Measurements from ENCODE around the gene CEACAM4. TPM values are rescaled to one million over a fixed set of nuclear protein-coding genes. Genes with fewer than 3 reads are reported as not detected.

CEACAM4 gene
- total and polyA plus RNA-seq, 2 of the 8 experiments (the other 6 are each of a cell fraction or from before 2014, with no cell fraction given), result not detected

DNA sequence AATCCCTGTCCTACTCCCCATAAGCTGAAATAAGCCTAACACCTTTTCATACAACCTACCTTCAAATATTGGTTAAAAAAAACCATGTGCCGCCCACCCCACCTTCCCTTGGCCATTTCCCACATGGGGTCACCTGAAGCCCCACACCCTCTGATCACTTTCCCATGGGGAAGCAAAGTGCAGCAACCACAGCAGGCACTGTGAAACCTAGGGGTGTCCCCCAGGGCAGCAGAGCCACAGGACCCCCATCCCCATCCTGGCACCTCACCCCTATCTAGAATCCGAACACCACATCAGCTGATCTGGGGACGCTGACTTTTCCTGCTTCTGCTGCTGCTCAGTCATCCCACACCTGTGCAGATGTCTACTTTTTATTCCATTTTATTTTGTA lies 31.0 kb downstream of the CEACAM4 start:
- no peaks in the 10 kb centered on the region for H3K36me3 ChIP-seq (ENCODE audit: control insufficient read depth in 2 of 4, insufficient read depth in 4 of 4, low read length in 3 of 4)
- WGBS, 2 experiments (ENCODE audit: extremely low coverage in 1 of 2, insufficient coverage in 1 of 2, insufficient read length in 1 of 2, insufficient replicate concordance in 2 of 2, low coverage in 1 of 2, low lambda C conversion rate in 2 of 2, missing lambda C conversion rate in 1 of 2), result 56% methylated on average over 3 of the region's 3 CpGs; no CpG with 5 or more reads in 1 of the 2 experiments
- no peak overlapping the region for H2BK5ac ChIP-seq (ENCODE audit: low read depth, low read length)
- H2BK120ac ChIP-seq (replicated peaks; ENCODE audit: low read depth, low read length), result no peak overlapping the region
- H4K5ac ChIP-seq (ENCODE audit: insufficient read length, low read depth, low read length), result no peak overlapping the region
- ChIA-PET POLR2A (ENCODE audit: partially characterized antibody) (no interaction called here), CTCF (ENCODE audit: partially characterized antibody) (interaction anchor here (1.0 to 1.6 kb wide), 5 partner anchors 24 to 157 kb away, joined by 3 to 5 read pairs (median 3); no protein-coding TSS in a partner anchor)
- no peak overlapping the region for H3K9ac ChIP-seq (replicated peaks in 1 of 4; ENCODE audit: extremely low read depth in 1 of 4, low read depth in 3 of 4, low read length in 3 of 4)
- no peak overlapping the region for H3K14ac ChIP-seq (ENCODE audit: insufficient read length)
- no peaks in the 10 kb centered on the region for H3K23me2 ChIP-seq (ENCODE audit: low read depth, low read length)
- no peaks in the 10 kb centered on the region for H3K79me1 ChIP-seq (ENCODE audit: low read depth, low read length)
- no peak overlapping the region for H3K18ac ChIP-seq (ENCODE audit: extremely low read depth, low read length)
- H2AFZ ChIP-seq (ENCODE audit: low read length), result no peak overlapping the region
- H2BK20ac ChIP-seq (ENCODE audit: low read length), result no peak overlapping the region
- no peak overlapping the region for H2BK12ac ChIP-seq (ENCODE audit: low read depth, low read length)
- no peak overlapping the region for H3K23ac ChIP-seq (ENCODE audit: insufficient read length)
- no peak for DNase-seq (ENCODE audit: low read depth in 1 of 2, low spot score in 2 of 2)
- no peaks in the 10 kb centered on the region for H3K27me3 ChIP-seq (replicated peaks in 1 of 4; ENCODE audit: control insufficient read depth in 3 of 4, extremely low read depth in 1 of 4, insufficient read depth in 3 of 4, low read length in 3 of 4)
- H4K91ac ChIP-seq (replicated peaks; ENCODE audit: insufficient read length, low read length), result no peak overlapping the region
- H3K79me2 ChIP-seq (ENCODE audit: control insufficient read depth in 1 of 2, insufficient read depth in 2 of 2, low read length in 2 of 2), result no peaks in the 10 kb centered on the region
- H2AK5ac ChIP-seq (ENCODE audit: low read depth, low read length), result no peak overlapping the region
- H2BK15ac ChIP-seq (ENCODE audit: low read length), result no peak overlapping the region
- H4K20me1 ChIP-seq (replicated peaks in 1 of 2; ENCODE audit: control insufficient read depth in 1 of 2, insufficient read depth in 2 of 2, low read length in 2 of 2), result peaks cover 0 to 1% of the 10 kb centered on the region in 2 experiments
- no peak overlapping the region for H3K4me2 ChIP-seq (ENCODE audit: insufficient read depth in 1 of 2, low read depth in 2 of 2, low read length in 2 of 2)
- H3K56ac ChIP-seq (replicated peaks; ENCODE audit: insufficient read length, low read depth, low read length), result no peak overlapping the region
- H3K4me1 ChIP-seq (replicated peaks in 1 of 4; ENCODE audit: control insufficient read depth in 3 of 4, insufficient read depth in 4 of 4, low read length in 3 of 4), result no peaks in the 10 kb centered on the region
- no peak overlapping the region for H4K8ac ChIP-seq (ENCODE audit: extremely low read depth, insufficient read depth, low read length)
- H3K4me3 ChIP-seq (ENCODE audit: extremely low read depth in 1 of 4, insufficient read depth in 2 of 4, low read depth in 3 of 4, low read length in 4 of 4), result no peak overlapping the region
- H3K4ac ChIP-seq (replicated peaks; ENCODE audit: insufficient read length, low read depth, low read length), result no peak overlapping the region
- H3K27ac ChIP-seq (ENCODE audit: low read depth, low read length), result no peak overlapping the region
- FAIRE-seq, result no peak
- peaks cover 19 to 25% of the 10 kb centered on the region in 2 experiments for H3K9me3 ChIP-seq (ENCODE audit: insufficient read depth in 2 of 2, low read depth in 1 of 2, low read length in 1 of 2)
- no peak for TF ChIP-seq YY1 (IDR thresholded peaks at IDR 0.05; ENCODE audit: low read depth, low read length)
- no peak for TF ChIP-seq RBBP5 (IDR thresholded peaks at IDR 0.05; ENCODE audit: borderline replicate concordance, low read depth, low read length)
- no peak for TF ChIP-seq POLR2AphosphoS5 (IDR thresholded peaks at IDR 0.05; ENCODE audit: low read depth, low read length)
- TF ChIP-seq HDAC2 (IDR thresholded peaks at IDR 0.05; ENCODE audit: borderline replicate concordance in 1 of 2, low read depth in 2 of 2, low read length in 2 of 2), result no peak
- no peak for TF ChIP-seq RNF2 (IDR thresholded peaks at IDR 0.05; ENCODE audit: borderline replicate concordance, low read depth, low read length, missing control alignments, poor library complexity, severe bottlenecking)
- TF ChIP-seq CTBP2 (IDR thresholded peaks at IDR 0.05; ENCODE audit: borderline replicate concordance, insufficient read depth, insufficient read length, low read length), result no peak
- no peak for TF ChIP-seq PHF8 (conservative IDR thresholded peaks at IDR 0.05; ENCODE audit: low read depth, low read length)
- no peak for TF ChIP-seq FOSL1 (IDR thresholded peaks at IDR 0.05; ENCODE audit: insufficient read depth, low read depth, low read length)
- TF ChIP-seq BRCA1 (IDR thresholded peaks at IDR 0.05; ENCODE audit: low read depth, low read length), result no peak
- no peak for TF ChIP-seq TCF12 (IDR thresholded peaks at IDR 0.05; ENCODE audit: low read depth, low read length)
- TF ChIP-seq SRF (IDR thresholded peaks at IDR 0.05; ENCODE audit: low read depth, low read length), result no peak
- no peak for TF ChIP-seq SIN3A (conservative IDR thresholded peaks at IDR 0.05 in 1 of 2, IDR thresholded peaks at IDR 0.05 in 1 of 2; ENCODE audit: low read depth in 1 of 2, low read length in 2 of 2)
- TF ChIP-seq RAD21 (IDR thresholded peaks at IDR 0.05 in 1 of 2, conservative IDR thresholded peaks at IDR 0.05 in 1 of 2; ENCODE audit: low read depth in 2 of 2, low read length in 2 of 2), result no peak
